SH-SY5Y (cell line): ENCODE measurements around the gene PFDN6.

Experiments
- GATA2 ChIP-seq: IDR thresholded peaks from 2 replicates; pipeline ENCODE4 v1.6.1; 2011; ENCODE audit warnings: mild to moderate bottlenecking, low read depth, low read length
- GATA3 ChIP-seq: IDR thresholded peaks from 2 replicates; pipeline ENCODE4 v1.6.1; 2011; ENCODE audit warnings: low read depth, mild to moderate bottlenecking, low read length, moderate library complexity

- no peak for TF ChIP-seq GATA3
- TF ChIP-seq GATA2 = no peak
Observed at GRCh38 chr6:33278810-33279209, 10.6 kb upstream of the PFDN6 start.
